ENCODE data around the gene CCDC3.

The CCDC3 gene

DNA sequence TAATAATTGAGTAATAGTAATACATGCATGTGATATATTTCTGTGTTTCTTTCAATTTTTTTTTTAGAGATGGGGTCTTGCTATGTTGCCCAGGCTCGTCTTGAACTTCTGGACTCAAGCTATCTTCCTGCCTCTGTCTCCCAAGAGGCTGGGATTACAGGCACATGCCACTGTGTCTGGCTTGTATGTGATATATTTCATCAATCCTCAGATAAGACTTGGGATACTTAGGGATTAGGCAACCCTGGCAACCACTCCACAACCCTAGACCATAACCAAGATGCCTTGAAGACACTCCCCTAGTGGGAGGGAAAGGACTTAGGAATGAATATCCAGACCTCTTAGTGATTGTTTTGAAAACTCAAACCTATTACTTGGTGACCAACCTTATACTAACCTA lies 154.8 kb downstream of the CCDC3 start:
- no peak for DNase-seq (ENCODE audit: low read depth in 2 of 2, low spot score in 1 of 2)
